Activated CD8-positive, alpha-beta memory T cell treated with anti-CD3 and anti-CD28 coated beads, Interleukin-2, amount 50 U/mL, for 4 hours (primary cell): ENCODE results near the gene STIM1.
"Not testable (repeated sequence)": the region's sequence is repeated elsewhere in the genome, so short reads cannot be mapped to it uniquely, and the experiment has no call there.

Source experiments
- DNase-seq: peaks from one replicate; pipeline ENCODE4 v3.0.0-alpha.2; 2020

The STIM1 gene

GRCh38 chr11:3890014-3890413 lies 34.5 kb downstream of the STIM1 start:
- no peak for DNase-seq

- DNase-seq = no peak
These were observed 35.3 kb downstream of the STIM1 start for GRCh38 chr11:3890806-3891205.

GRCh38 chr11:3891751-3892150 lies 36.3 kb downstream of the STIM1 start:
- no peak for DNase-seq

GRCh38 chr11:3892156-3892555 lies 36.7 kb downstream of the STIM1 start:
- DNase-seq = no peak

- no peak for DNase-seq
These were observed 37.8 kb downstream of the STIM1 start for GRCh38 chr11:3893311-3893710.

- DNase-seq = no peak
These were observed 38.8 kb downstream of the STIM1 start for GRCh38 chr11:3894128-3894731.

GRCh38 chr11:3896644-3897043 lies 41.2 kb downstream of the STIM1 start:
- DNase-seq = no peak

GRCh38 chr11:3900230-3900629 lies 44.8 kb downstream of the STIM1 start:
- not testable (repeated sequence) for DNase-seq

- DNase-seq = no peak
These were observed 46.0 kb downstream of the STIM1 start for GRCh38 chr11:3901249-3902025.

- DNase-seq = no peak
These were observed 47.0 kb downstream of the STIM1 start for GRCh38 chr11:3902441-3902840.

- no peak for DNase-seq
These were observed 47.9 kb downstream of the STIM1 start for GRCh38 chr11:3903207-3903896.

GRCh38 chr11:3904228-3904627 lies 48.8 kb downstream of the STIM1 start:
- DNase-seq = no peak

GRCh38 chr11:3905080-3905953 lies 49.9 kb downstream of the STIM1 start:
- DNase-seq = peak; percentile 72

GRCh38 chr11:3906166-3906565 lies 50.7 kb downstream of the STIM1 start:
- DNase-seq = no peak

- DNase-seq = no peak
These were observed 52.1 kb downstream of the STIM1 start for GRCh38 chr11:3907590-3907989.

GRCh38 chr11:3909901-3910300 lies 54.4 kb downstream of the STIM1 start:
- DNase-seq = no peak

- DNase-seq = no peak
These were observed 56.5 kb downstream of the STIM1 start for GRCh38 chr11:3911908-3912505.

GRCh38 chr11:3913921-3914320 lies 58.5 kb downstream of the STIM1 start:
- DNase-seq = no peak

- no peak for DNase-seq
These were observed 59.3 kb downstream of the STIM1 start for GRCh38 chr11:3914805-3915204.

- DNase-seq = peak; percentile 27
These were observed 61.5 kb downstream of the STIM1 start for GRCh38 chr11:3916962-3917361.

- DNase-seq = peak; percentile 78
These were observed 64.8 kb downstream of the STIM1 start for GRCh38 chr11:3920148-3920852.

- no peak for DNase-seq
These were observed 66.6 kb downstream of the STIM1 start for GRCh38 chr11:3922056-3922455.
